NCI-H128 (cell line): ENCODE data around the gene SNX1.
A peak's percentile ranks its signal among the peaks of the same experiment; 100 is the strongest.

Experiments
- DNase-seq: peaks from one replicate; lab custom pipeline; 2025; ENCODE audit not compliant: unreplicated experiment; lab: John Stamatoyannopoulos, UW

Gene SNX1

GRCh38 chr15:64146041-64146440, 50.3 kb downstream of the SNX1 start:
- DNase-seq: no peak

- no peak for DNase-seq
Observed at GRCh38 chr15:64146520-64146884, 50.7 kb downstream of the SNX1 start.

DNA sequence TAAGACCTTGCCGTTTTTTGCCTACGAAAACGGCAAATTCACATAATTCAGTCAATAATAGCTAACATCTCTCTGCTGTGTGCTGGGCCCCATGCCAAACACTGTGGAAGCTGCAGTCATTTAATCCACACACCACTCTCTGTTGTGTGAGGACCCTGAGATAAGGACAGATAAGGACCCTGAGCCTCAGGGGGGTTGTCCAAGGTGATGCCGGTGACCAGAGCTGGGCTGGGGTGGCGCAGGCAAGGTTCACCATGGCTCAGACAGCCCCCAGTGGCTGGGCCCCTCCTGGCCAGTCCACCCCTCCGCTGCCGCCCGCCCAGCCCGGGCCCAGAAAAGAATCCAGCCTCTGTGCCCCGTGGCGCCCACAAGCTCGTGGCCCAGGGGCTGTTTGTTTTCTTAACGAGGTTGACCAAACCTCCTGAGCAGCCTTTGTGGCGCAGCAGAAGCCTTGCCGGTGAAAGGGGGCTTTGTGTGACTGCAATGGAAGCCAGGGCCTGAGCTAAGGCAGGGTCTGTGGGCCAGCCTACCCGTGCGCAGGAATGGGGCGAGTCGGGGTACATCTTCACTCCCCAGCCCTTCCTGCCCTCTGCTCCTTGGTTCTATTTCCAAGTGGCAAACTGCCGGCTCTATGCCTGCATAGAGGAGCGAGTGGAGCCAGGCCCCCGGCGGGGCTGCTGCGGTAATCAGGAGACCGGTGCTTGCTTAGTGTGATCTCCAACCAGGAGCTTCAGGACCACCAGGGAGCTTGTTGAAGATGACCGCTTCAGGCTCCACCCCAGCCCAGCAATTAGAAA, 51.3 kb downstream of the SNX1 start:
- no peak for DNase-seq

DNA sequence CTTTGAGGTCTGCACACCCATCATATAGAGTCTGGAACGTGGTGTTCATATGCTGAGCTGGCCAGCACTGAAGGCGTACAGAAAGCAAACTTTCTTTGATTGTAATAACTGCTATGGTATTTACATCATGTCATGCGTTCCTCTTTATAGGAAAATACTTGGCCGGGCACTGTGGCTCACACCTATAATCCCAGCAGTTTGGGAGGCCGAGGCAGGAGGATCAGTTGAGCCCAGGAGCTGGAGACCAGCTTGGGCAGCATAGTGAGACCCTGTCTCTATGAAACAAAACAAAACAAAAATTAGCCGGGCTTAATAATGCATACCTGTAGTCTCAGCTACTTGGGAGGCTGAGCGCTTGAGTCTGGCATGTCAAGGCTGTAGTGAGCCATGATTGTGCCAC, 52.4 kb downstream of the SNX1 start:
- no peak for DNase-seq

DNA sequence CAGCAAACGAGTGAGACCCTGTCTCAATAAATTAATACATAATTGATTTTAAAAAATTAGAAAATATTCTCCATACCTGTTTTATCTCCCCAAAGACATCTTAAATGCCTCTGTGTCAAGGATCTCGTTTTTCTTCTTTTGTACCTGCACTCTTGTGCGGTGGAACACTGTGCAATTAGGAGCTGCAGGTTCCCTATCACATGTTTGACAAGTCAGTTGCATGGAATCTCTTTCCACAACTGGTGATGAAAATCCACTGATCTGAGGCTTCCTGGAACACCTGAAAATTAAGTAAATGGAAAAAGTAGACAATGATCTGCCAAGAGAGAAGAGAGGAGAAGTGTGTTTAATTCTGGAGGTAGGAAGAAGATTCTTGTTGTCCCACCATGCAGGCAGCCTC, 52.8 kb downstream of the SNX1 start:
- DNase-seq: no peak

GRCh38 chr15:64149424-64149823, 53.6 kb downstream of the SNX1 start:
- no peak for DNase-seq

DNA sequence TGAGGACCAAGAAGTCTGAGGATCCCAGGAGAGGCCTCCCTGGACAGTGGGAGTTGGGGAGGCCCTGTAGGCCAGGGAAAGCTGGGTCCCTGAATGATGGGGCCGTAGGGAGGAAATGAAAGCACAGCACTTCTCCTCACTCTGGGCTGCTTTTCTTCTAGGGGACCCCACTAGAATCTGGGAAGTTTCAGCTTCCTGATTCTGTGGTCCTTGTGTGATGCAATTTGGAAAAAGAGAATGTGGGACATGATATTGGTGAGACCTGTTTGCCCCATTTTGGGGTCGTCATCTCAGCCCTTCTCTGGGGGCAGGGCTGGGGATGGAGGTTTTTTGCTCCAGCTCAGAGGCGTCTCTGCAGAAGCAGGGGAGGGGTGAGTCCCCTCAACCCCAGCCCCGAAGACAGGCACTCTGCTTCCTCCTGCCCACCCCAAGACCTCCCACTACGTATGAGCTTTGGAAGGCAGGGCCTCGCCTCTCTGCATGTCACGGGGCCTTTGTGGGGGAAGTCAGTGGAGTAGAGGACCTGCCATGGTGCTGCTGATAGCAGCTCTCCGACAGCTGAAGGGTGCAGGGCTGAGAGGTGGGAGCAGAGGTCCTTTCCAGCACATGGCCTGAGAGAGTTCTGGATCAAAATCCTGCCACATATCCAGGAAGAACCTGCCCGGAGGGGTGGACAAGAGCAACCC, 54.3 kb downstream of the SNX1 start:
- DNase-seq: no peak

- peak; percentile 6 for DNase-seq
Observed at GRCh38 chr15:64151727-64152506, 56.1 kb downstream of the SNX1 start, which contains the start of gene SNX22. TSS of gene SNX22 (plus strand) at chr15:64151731. CDS start at chr15:64151776, 45 bp downstream.

GRCh38 chr15:64152507-64153387, 57.0 kb downstream of the SNX1 start:
- no peak for DNase-seq

- DNase-seq: peak; percentile 76
Observed at GRCh38 chr15:64153480-64154367, 57.9 kb downstream of the SNX1 start.

DNA sequence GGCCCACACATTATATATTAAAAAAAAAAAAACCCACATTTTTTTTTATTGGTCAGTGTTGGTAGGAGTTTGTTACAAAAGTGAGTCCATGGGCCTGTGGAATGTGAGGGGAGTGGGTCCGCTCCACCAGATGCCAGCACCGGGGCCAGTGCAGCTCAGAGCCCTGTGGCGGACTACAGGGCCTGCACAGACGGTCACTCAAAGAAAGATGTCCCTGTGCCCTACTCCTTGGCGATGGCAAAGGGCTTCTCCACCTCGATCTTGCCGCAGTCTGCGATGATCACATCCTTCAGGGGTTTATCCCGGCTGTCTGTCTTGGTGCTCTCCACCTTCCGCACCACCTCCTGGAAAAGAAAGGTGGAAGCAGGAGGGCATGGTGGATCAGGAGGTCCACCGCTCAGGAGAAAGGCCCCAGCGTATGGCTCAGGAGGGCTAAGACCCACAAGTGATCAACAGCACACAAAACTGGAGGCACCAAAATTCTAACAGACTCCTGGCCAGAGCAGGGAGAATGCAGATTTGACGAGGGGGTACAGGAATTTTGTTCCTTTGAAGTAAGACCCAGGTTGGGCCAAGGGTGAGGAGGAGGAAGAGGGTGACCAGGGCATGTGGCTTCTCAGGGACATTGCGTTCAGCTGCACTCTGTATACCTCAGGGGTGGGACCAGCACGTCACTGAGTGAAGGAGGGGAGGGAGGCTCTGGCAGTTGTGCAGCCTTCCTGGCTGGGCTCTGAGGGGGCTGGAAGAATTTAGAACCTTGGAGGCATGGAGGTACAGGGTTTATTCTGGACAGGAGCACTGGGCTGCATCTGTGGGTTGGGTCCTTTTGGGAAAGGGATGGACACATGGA, 60.2 kb downstream of the SNX1 start:
- no peak for DNase-seq

DNA sequence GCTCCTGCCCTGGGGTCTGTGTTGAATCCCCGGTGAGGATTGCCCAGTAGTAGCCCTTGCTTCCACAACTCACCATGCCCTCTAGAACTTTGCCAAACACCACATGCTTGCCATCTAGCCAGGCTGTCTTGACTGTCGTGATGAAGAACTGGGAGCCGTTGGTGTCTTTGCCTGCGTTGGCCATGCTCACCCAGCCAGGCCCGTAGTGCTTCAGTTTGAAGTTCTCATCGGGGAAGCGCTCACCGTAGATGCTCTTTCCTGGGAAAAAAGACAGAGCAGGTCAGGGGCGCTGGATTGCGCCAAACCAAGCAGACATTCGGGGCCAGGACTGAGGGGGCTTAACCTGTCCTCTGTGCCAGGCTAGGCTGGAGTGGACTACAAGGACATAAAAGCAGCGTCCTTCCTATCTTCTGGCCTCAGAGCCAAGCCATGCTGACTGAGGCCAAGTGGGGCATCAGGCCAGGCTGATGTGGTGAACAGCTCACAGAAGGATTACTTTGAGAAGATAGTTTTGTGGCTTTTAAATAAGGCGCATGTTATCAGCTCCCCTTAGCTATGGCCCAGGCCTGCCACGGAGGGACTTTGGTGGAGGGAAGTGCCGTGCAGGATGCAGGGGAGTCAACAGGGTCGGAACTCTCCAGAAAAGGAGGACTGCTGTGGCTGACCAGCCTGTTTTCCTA, 61.0 kb downstream of the SNX1 start:
- no peak for DNase-seq

DNA sequence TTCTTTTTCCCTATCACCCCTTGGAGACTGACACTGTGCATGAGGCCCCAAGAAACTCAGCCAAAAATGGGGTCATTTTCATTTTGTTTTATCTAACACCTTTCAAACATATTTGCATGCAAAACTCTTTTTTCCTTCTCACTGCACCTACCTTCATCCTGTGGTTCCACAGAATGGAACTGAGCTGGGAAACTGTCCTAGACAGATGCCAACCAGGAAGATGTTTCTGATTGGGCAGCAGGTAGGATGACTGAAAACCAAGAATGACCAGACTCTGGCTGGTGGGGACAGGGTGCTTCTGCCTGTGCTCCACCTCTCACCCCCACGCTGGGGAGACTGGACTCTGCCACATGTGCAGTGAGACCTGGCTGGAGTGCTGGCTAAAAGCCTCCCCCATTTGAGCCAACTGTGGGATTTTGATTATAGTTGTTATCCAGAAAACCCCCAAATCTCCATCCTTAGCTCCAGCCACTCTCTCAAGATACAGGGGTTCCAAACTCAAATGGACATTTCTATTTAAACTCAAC, 61.9 kb downstream of the SNX1 start:
- no peak for DNase-seq

DNA sequence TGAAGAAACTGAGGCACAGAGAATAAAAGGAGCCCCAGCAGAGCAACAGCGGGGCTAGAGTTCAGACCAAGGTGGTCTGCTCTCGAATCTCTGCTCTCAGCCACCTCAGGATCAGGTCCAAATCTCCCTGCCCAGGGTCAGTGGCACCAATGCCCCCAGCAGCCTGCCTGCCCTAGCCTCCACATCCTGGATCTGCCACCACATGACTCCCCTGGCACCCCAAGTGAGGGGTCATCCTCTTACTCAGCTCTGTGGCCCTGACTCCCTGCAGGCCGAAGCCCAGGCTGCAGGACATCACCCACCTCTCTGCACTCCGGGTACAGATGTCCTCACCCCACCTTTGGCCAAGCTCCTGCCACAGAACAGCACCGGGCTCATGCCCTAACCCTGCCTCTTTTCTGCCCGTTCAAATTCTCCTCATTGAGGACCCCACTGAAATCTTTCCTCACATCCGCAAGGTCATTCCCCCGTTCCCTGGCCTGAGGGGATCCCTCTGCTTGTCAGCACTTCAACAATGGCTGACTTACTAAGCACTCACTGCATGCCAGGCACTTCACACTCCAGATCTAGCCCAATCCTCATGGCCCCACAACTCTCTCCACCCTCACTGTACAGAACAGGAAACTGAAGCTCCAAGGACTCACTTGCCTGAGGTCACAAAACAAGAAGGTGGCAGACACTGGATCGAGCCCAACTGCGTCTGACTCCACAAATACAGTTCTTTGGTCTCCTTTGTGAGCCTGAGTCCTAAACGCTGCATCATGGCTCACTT, 62.8 kb downstream of the SNX1 start:
- DNase-seq: no peak

- DNase-seq: no peak
Observed at GRCh38 chr15:64161688-64162477, 66.1 kb downstream of the SNX1 start.

DNA sequence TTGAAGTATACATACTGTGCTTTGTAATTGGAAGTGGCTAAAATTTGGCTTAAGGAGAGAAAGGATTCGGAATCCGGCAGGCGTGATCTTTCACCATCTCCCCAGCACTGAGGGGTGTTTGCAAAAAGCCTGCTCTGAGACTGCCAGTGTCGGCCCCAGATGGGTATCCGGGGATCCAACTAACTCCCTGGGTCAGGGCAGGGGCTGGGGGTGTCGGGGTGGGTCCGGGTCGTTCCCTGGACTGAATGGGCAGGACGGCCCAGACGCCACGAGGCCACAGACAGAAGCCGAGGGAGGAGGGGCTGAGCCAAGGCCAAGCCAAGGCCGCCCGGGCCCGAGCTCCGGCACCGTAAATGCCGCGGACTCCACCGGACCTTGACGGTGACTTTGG, 66.7 kb downstream of the SNX1 start:
- DNase-seq: no peak
